ENCODE measurements around the gene GSPT2.
"Not testable (repeated sequence)": the region's sequence is repeated elsewhere in the genome, so short reads cannot be mapped to it uniquely, and the experiment has no call there.

Gene GSPT2

DNA sequence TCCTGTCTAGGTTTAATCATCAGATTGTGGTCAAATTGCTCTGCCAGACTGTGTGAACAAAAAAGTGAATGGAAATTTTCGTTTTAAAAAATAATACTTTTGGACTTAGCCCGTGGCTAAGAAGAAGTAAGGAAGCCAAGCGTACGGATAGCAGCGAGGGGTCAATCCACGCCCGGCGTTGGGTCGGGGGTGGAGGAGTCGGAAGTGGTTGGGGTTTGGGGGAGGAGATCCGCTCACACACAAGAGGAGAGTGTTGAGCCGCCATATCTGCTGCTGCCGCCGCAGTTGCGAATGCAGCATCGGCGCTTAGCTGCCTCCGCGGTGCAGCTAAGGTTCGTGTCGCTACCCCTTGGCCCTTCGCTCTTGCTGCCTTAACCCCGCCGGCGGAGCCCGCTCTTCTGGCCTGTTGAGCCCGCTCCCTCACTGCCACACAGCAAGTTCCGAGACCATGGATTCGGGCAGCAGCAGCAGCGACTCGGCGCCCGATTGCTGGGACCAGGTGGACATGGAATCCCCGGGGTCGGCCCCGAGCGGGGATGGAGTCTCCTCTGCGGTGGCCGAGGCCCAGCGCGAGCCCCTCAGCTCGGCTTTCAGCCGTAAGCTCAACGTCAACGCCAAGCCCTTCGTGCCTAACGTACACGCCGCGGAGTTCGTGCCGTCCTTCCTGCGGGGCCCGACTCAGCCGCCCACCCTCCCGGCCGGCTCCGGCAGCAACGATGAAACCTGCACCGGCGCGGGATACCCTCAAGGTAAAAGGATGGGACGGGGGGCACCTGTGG, at the start of gene GSPT2:
Gene GSPT2, plus strand, starts transcription at position 264 of the 779 bp plus-strand sequence. Its CDS starts 185 bp downstream, at position 449.
- no peak for DNase-seq

DNA sequence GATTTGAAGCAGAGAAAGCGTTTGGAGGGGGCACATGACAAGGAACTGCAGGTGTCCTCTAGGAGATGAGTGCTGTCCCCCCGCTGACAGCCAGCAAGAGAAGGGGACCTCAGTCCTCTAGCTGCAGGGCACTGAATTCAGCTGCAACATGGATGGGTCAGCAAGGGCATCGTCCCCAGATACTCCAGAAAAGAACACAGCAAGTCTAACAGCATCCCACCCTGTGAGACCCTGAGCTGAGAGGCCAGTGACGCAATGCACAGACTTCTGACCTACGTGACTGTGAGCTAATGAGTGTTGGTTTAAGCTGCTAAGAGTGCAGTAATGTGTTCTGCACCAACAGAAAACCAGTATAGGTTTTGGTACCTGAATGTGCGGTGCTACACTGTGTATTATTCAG, 49.0 kb upstream of the GSPT2 start:
- no peak for DNase-seq

- no peak for DNase-seq
Measured at GRCh38 chrX:51697397-51697796, 45.8 kb upstream of the GSPT2 start.

DNA sequence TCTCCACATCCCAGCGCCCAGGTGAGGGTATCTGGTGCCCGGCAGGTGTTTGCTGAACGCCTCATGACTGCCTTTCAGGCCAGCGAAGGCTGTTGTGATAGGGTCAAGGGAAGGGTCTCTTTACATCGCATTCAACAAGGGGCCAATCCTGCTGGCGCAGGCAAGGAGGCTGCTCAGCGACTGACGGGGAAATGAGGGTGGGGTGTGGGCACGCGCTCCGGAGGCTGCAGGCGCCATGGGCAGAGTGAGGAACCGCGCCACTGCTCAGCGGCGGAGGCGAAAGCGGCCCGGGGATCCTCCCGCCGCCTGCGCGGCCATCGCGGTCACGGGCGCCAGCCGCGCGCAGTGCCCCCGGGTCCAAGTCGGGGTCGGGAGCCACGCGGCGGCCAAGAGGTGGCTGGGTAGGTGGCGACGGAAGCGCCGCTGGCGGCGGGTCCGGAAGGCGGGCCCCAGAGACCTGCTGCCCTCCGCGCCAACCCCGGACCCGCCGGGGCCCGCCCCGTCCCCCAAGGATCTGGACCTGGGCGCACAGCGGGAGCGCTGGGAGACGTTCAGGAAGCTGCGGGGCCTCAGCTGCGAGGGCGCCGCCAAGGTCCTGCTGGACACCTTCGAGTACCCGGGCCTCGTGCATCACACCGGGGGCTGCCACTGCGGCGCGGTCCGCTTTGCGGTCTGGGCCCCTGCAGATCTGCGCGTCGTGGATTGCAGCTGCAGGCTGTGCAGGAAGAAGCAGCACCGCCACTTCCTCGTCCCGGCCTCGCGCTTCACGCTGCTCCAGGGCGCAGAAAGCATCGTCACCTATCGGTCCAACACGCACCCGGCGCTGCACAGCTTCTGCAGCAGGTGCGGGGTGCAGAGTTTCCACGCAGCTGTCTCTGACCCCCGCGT, 32.7 kb upstream of the GSPT2 start, which contains the start of gene CENPVL1:
Gene CENPVL1, plus strand, starts transcription at position 236 of the 888 bp plus-strand sequence. Its CDS starts 0 bp downstream, at position 236.
- not testable (repeated sequence) for DNase-seq

- not testable (repeated sequence) for DNase-seq
Measured at GRCh38 chrX:51712943-51713647, 30.1 kb upstream of the GSPT2 start.

DNA sequence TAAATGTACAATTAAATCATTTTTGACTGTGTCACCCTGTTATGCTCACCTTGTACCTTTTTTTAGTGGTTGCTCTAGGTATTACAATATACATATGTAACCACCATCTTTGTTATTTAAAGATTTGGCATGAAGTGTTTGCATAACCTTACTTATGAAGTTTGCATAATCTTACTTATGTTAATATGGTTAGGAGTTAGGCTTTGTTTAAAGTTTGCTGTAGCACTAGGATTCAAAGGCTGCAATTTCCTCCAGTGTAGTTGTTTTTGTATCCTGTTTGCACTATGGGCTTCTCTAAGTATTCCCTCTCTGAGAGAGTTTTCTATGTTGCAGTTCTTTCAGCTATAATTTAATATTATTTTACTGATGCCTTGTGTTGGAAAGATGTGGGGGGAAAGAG, 15.0 kb upstream of the GSPT2 start:
- no peak for DNase-seq

- DNase-seq = no peak
Measured at GRCh38 chrX:51737091-51737490, 6.2 kb upstream of the GSPT2 start.

GRCh38 chrX:51742586-51742985, 656 bp upstream of the GSPT2 start:
- DNase-seq = no peak

DNA sequence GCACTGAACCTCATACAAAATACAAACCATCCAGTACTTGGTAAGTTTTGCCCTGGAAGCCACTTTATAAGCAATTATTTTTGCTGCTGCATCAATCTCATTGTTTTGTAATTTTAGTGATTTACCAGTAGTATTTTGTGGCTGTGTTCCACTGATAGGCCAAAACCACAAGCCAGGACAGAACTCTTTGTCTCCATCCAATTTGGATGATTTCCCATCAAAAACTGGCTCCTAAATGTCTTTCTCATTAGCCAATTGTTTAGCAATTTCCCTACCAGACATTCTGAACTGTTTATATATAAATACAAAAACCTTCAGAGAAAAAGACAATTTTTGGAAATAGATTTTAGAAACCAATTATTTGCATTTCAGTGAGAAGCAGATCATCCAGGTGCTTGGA, 4.4 kb downstream of the GSPT2 start:
- DNase-seq = no peak

- DNase-seq = no peak
Measured at GRCh38 chrX:51759055-51759839, 16.0 kb downstream of the GSPT2 start.

DNA sequence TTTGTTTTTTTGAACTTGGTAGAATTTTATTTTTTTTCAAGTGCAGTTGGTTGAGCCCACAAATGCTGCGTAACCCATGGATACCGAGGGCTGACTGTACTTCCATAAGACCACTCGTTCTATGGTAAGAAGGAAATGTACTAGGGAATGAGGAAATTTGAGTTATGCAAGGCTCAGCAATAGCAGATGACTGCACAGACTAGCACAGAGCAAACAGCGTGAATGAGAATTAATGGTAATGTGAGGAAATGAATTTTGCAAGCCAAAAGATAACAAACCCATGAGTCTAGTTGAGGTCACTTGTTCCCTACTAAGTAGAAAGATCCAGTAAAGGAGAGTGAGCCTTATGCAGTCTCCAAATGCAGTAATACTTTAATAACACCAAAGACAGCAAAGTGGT, 17.4 kb downstream of the GSPT2 start:
- no peak for DNase-seq

DNA sequence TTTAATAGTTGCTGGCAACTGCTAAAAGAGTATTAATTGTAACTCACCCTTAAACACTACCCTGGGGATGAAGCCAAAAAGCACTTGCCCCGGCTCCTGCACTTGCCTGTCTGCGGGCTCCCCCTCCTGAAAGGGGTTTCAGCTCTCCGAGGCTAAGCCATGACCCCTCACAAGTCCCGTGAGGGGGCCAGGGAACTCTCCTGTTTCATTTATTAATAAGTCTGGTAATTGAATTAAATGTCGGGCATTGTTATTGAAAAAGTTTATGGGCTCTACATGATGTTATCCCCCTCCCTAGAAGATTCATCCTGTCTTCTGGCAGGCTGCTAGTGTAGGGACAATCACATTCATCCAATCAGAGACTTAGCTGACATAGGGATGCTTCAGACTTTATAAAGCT, 23.3 kb downstream of the GSPT2 start:
- DNase-seq = no peak

DNA sequence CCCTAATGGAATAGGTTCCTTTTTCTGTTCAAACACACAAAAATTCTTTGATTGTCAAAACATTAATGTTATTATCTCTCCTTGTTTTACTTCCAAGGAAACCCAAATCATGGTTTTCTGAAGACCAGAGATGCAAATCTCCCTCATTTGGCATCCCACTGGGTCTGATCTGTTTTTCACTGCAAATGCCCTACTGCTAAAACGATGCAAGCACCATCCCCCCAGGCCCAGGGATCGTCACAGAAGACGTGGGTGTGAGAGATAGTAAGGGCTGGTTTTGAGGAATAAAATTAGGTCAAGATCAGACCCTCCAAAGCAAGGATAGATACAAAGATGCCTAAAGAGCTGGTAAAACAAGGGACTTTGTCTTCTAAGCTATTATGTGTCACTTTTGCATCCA, 33.6 kb downstream of the GSPT2 start:
- no peak for DNase-seq

DNA sequence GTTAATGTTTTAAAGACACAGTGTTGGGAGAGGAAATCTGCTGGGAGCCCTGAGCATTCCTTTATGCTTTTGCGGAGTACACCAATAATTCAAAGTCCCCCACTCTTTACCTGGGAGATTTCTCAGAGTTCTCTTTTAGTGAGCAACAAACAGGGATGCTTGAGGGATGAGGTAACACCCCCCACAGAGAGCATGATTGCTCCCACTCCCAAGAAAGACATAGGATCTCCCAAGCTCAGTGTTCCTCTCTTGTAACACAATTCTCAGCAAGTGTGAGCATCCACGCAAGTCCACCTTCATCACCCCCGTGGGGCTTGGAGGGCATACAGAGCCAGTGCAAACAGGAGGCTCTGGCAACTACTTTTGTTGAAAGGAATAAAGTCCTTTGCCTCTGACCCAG, 36.1 kb downstream of the GSPT2 start:
- DNase-seq = no peak

GRCh38 chrX:51795136-51795535, 51.9 kb downstream of the GSPT2 start:
- no peak for DNase-seq
